Esophagus muscularis mucosa (tissue), 4 donors: ENCODE data around the gene CPSF4. TPM values are rescaled to one million over a fixed set of nuclear protein-coding genes. Genes with fewer than 3 reads are reported as not detected.

Source experiments
- DNase-seq: peaks from one replicate; pipeline ENCODE4 v3.0.0-alpha.2; 2017; ENCODE audit errors: extremely low spot score
- H3K27ac ChIP-seq, 4 donors: fragments of 200-600 bp; sonication (generic); replicated peaks in 1 of 4; 1 replicate in 3 of 4; 2 replicates in 1 of 4; pipeline ENCODE4 v1.5.1; 2016 to 2019; ENCODE audit warnings: mild to moderate bottlenecking in 1 of 4
- H3K27me3 ChIP-seq, 4 donors: fragments of 200-600 bp; sonication (generic); one replicate each; pipeline versions ENCODE4 v1.5.1 to v1.6.0; 2016 to 2019
- H3K36me3 ChIP-seq, 4 donors: fragments of 200-600 bp; sonication (generic); one replicate each; pipeline ENCODE4 v1.5.1; 2016 to 2019
- H3K4me1 ChIP-seq, 4 donors: fragments of 200-600 bp; sonication (generic); one replicate each; pipeline ENCODE4 v1.5.1; 2016 to 2019
- H3K4me3 ChIP-seq, 4 donors: fragments of 200-600 bp; sonication (generic); 1 replicate in 2 of 4; 2 replicates in 2 of 4; pipeline ENCODE4 v1.5.1; 2016 to 2019; ENCODE audit warnings: mild to moderate bottlenecking in 4 of 4, moderate library complexity in 1 of 4
- H3K9me3 ChIP-seq, 4 donors: fragments of 200-600 bp; sonication (generic); 1 replicate in 3 of 4; 2 replicates in 1 of 4; pipeline ENCODE4 v1.5.1; 2016 to 2019
- CTCF ChIP-seq, 3 experiments: fragments of 200-600 bp in 2 of 3; fragments of 450-650 bp in 1 of 3; sonication (generic) in 2 of 3; IDR thresholded peaks; one replicate each; pipeline ENCODE4 v1.5.1; 2017 to 2019; ENCODE audit warnings: antibody characterized with exemption in 3 of 3, mild to moderate bottlenecking in 2 of 3, moderate library complexity in 1 of 3
- EP300 ChIP-seq: sonication (generic); formaldehyde crosslinking; IDR thresholded peaks from one replicate; pipeline ENCODE4 v1.6.1; 2017; ENCODE audit warnings: antibody characterized with exemption
- POLR2A ChIP-seq: fragments of 450-650 bp; IDR thresholded peaks from one replicate; pipeline ENCODE4 v1.6.1; 2017; ENCODE audit warnings: antibody characterized with exemption, moderate library complexity, mild to moderate bottlenecking, low read depth
- POLR2AphosphoS5 ChIP-seq, 2 donors: sonication (generic); formaldehyde crosslinking; IDR thresholded peaks; one replicate each; pipeline ENCODE4 v1.6.1; 2017; ENCODE audit warnings: antibody characterized with exemption in 2 of 2
- WGBS: methylation state at CpG from one replicate; pipeline ENCODE4 v1.1.5; 2018; 5-methylcytosine and 5-hydroxymethylcytosine counted together
- intact Hi-C: fragments of 100-400 bp; cut with DNase I; formaldehyde crosslinking; loops from one replicate; pipeline ENCODE4 v1.15.1; 2023
- total RNA-seq, 4 donors: library from RNA; depleted of rRNA; stranded (reverse); fragments of >200 nt; gene quantifications; one replicate each; pipeline versions ENCODE4 v1.1.0 to v1.2.1, GENCODE V29; 2016

CPSF4 gene
- total RNA-seq, 4 donors from 2014 or later, result 19.1 to 25.3 (median 20.8) TPM

- H3K4me3 ChIP-seq, result no peak overlapping the region
- H3K27ac ChIP-seq, result peak overlapping the region in 1 of 4 donors; percentile 7
- peaks cover 46 to 62% (median 55%) of the 10 kb centered on the region in 4 donors for H3K4me1 ChIP-seq
- no peaks in the 10 kb centered on the region for H3K27me3 ChIP-seq
- no peak for DNase-seq
- peaks cover 30 to 52% (median 49%) of the 10 kb centered on the region in 4 donors for H3K36me3 ChIP-seq
- TF ChIP-seq EP300 (no peak), POLR2A (no peak), POLR2AphosphoS5 (IDR thresholded peaks at IDR 0.05) (no peak)
- H3K9me3 ChIP-seq, result no peaks in the 10 kb centered on the region
- intact Hi-C loops, result loop anchor here (5.0 kb wide), 1 partner anchor 39 kb away; no protein-coding TSS in a partner anchor
- 100% methylated on average over 1 of the region's 1 CpG for WGBS
Measured at GRCh38 chr7:99406557-99406956, 32.2 kb upstream of the CPSF4 start.

GRCh38 chr7:99407872-99408378, 30.8 kb upstream of the CPSF4 start:
- intact Hi-C loops, result loop anchor here (5.0 kb wide), 1 partner anchor 41 kb away; no protein-coding TSS in a partner anchor

GRCh38 chr7:99408379-99409191, 30.2 kb upstream of the CPSF4 start, which contains the start of the genes BUD31 and PDAP1:
Gene BUD31 (plus strand): TSS chr7:99408969. CDS start chr7:99411093, 2,124 bp downstream.
Gene PDAP1 (minus strand): TSS chr7:99408597. CDS start chr7:99408548, 49 bp downstream.
- intact Hi-C loops, result loop anchor here (5.0 kb wide), 1 partner anchor 41 kb away; no protein-coding TSS in a partner anchor
- H3K4me1 ChIP-seq, result peaks cover 46 to 62% (median 55%) of the 10 kb centered on the region in 4 donors
- WGBS, result 0% methylated on average over 17 of the region's 72 CpGs
- TF ChIP-seq EP300 (no peak), CTCF (IDR thresholded peaks at IDR 0.05) (peak in 2 of 3 experiments; percentile 12 to 27), POLR2A (peak; percentile 70), POLR2AphosphoS5 (IDR thresholded peaks at IDR 0.05) (peak; percentile 95 to 97)
- peak; percentile 98 for DNase-seq
- H3K4me3 ChIP-seq, result peak within 1 kb of the TSS; percentile 93 to 100 (median 97)
- peaks cover 34 to 52% (median 50%) of the 10 kb centered on the region in 4 donors for H3K36me3 ChIP-seq
- H3K27ac ChIP-seq, result peak within 1 kb of the TSS; percentile 95 to 98 (median 95)
- H3K9me3 ChIP-seq, result no peaks in the 10 kb centered on the region
- H3K27me3 ChIP-seq, result no peaks in the 10 kb centered on the region

More at GRCh38 chr7:99407872-99408378, 30.8 kb upstream of the CPSF4 start:
- H3K27ac ChIP-seq, result peak overlapping the region; percentile 95 to 98 (median 95)
- H3K36me3 ChIP-seq, result peaks cover 30 to 52% (median 49%) of the 10 kb centered on the region in 4 donors
- peaks cover 46 to 62% (median 55%) of the 10 kb centered on the region in 4 donors for H3K4me1 ChIP-seq
- no peak for TF ChIP-seq EP300
- TF ChIP-seq CTCF (IDR thresholded peaks at IDR 0.05), result no peak
- no peak for TF ChIP-seq POLR2AphosphoS5 (IDR thresholded peaks at IDR 0.05)
- TF ChIP-seq POLR2A, result no peak
- no peaks in the 10 kb centered on the region for H3K27me3 ChIP-seq
- WGBS, result 1% methylated on average over 11 of the region's 28 CpGs
- no peak for DNase-seq
- H3K9me3 ChIP-seq, result no peaks in the 10 kb centered on the region
- peak overlapping the region; percentile 93 to 100 (median 97) for H3K4me3 ChIP-seq

GRCh38 chr7:99409192-99409572, 29.6 kb upstream of the CPSF4 start:
- under 1% methylated on average over 18 of the region's 18 CpGs for whole genome bisulfite sequencing
- no peak for TF ChIP-seq CTCF (IDR thresholded peaks at IDR 0.05)
- TF ChIP-seq POLR2A, result no peak
- TF ChIP-seq EP300, result no peak
- no peak for TF ChIP-seq POLR2AphosphoS5 (IDR thresholded peaks at IDR 0.05)
- no peaks in the 10 kb centered on the region for H3K9me3 ChIP-seq
- H3K36me3 ChIP-seq, result peaks cover 32 to 52% (median 50%) of the 10 kb centered on the region in 4 donors
- H3K27ac ChIP-seq, result peak overlapping the region; percentile 95 to 98 (median 95)
- H3K27me3 ChIP-seq, result no peaks in the 10 kb centered on the region
- H3K4me1 ChIP-seq, result peaks cover 46 to 58% (median 53%) of the 10 kb centered on the region in 4 donors
- H3K4me3 ChIP-seq, result peak overlapping the region; percentile 93 to 100 (median 97)
- intact Hi-C loops, result loop anchor here (5.0 kb wide), 1 partner anchor 42 kb away; no protein-coding TSS in a partner anchor
- DNase-seq, result no peak
